Keratinocyte (primary cell): ENCODE results near the gene LDAH. TPM values are rescaled to one million over a fixed set of nuclear protein-coding genes. Genes with fewer than 3 reads are reported as not detected.

Experiments
- DNase-seq: peaks from one replicate; pipeline ENCODE4 v3.0.0-alpha.2; 2011; ENCODE audit warnings: low read depth, missing footprints, low spot score
- FAIRE-seq: peaks from 2 replicates; lab custom pipeline; 2011; peaks lifted over from hg19 to GRCh38; lab: Jason Lieb, UNC
- H2AFZ ChIP-seq: 2 replicates; pipeline ENCODE4 v1.6.0; 2012; ENCODE audit warnings: low read length, control low read depth, inconsistent platforms; ENCODE audit not compliant: control insufficient read depth
- H3K27ac ChIP-seq: 2 replicates; pipeline ENCODE4 v1.5.1; 2011; ENCODE audit warnings: low read length; ENCODE audit not compliant: control insufficient read depth, insufficient read depth
- H3K27me3 ChIP-seq: 3 replicates; pipeline ENCODE4 v1.6.0; 2011; ENCODE audit warnings: low read length; ENCODE audit not compliant: control insufficient read depth, insufficient read depth; ENCODE audit errors: extremely low read depth
- H3K36me3 ChIP-seq, 2 experiments: 2 replicates in 1 of 2; 3 replicates in 1 of 2; pipeline ENCODE4 v1.5.1; 2011; ENCODE audit warnings: low read length in 2 of 2, mild to moderate bottlenecking in 1 of 2; ENCODE audit not compliant: control insufficient read depth in 2 of 2, insufficient read depth in 2 of 2; ENCODE audit errors: extremely low read depth in 1 of 2
- H3K4me1 ChIP-seq: 3 replicates; pipeline ENCODE4 v1.5.1; 2011; ENCODE audit warnings: low read length; ENCODE audit not compliant: control insufficient read depth, insufficient read depth; ENCODE audit errors: extremely low read depth
- H3K4me2 ChIP-seq: 3 replicates; pipeline ENCODE4 v1.6.0; 2011; ENCODE audit warnings: low read depth, low read length; ENCODE audit not compliant: control insufficient read depth, insufficient read depth; ENCODE audit errors: extremely low read depth
- H3K4me3 ChIP-seq, 3 experiments: fragments of 200-600 bp in 1 of 3; sonication (generic) in 1 of 3; 2 replicates in 2 of 3; 3 replicates in 1 of 3; pipeline ENCODE4 v1.5.1; 2011 to 2016; ENCODE audit warnings: low read length in 3 of 3, mild to moderate bottlenecking in 3 of 3, control low read depth in 2 of 3, inconsistent platforms in 1 of 3, low read depth in 1 of 3, mixed read lengths in 1 of 3, mixed run types in 1 of 3, moderate library complexity in 1 of 3; ENCODE audit not compliant: control insufficient read depth in 2 of 3, insufficient read depth in 2 of 3; ENCODE audit errors: extremely low read depth in 1 of 3
- H3K79me2 ChIP-seq: 2 replicates; pipeline ENCODE4 v1.6.0; 2012; ENCODE audit warnings: low read length; ENCODE audit not compliant: control insufficient read depth, insufficient read depth
- H3K9ac ChIP-seq: 3 replicates; pipeline ENCODE4 v1.6.0; 2011; ENCODE audit warnings: low read length; ENCODE audit not compliant: control insufficient read depth, insufficient read depth; ENCODE audit errors: extremely low read depth
- H3K9me1 ChIP-seq: 3 replicates; pipeline ENCODE4 v1.6.0; 2011; ENCODE audit warnings: low read length; ENCODE audit not compliant: control insufficient read depth, insufficient read depth; ENCODE audit errors: extremely low read depth
- H3K9me3 ChIP-seq: 2 replicates; pipeline ENCODE4 v1.5.1; 2012; ENCODE audit warnings: low read depth, low read length; ENCODE audit not compliant: control insufficient read depth
- H4K20me1 ChIP-seq: 3 replicates; pipeline ENCODE4 v1.6.0; 2011; ENCODE audit warnings: low read length; ENCODE audit not compliant: control insufficient read depth, insufficient read depth; ENCODE audit errors: extremely low read depth
- EZH2 ChIP-seq: IDR thresholded peaks from one replicate; pipeline ENCODE4 v1.6.1; 2012; ENCODE audit warnings: inconsistent platforms, mild to moderate bottlenecking, low read length, moderate library complexity
- dilution Hi-C: fragments of 300-500 bp; cut with MboI; formaldehyde crosslinking; loops from one replicate; pipeline ENCODE4 v1.7.0; 2020; ENCODE audit warnings: low sequenced_read_pairs; ENCODE audit not compliant: extremely low pct_ligation_motif_present
- polyA plus RNA-seq, 5 experiments: library from polyadenylated mRNA; depleted of rRNA in 3 of 5; stranded (reverse) in 3 of 5; stranded (forward) in 1 of 5; unstranded in 1 of 5; fragments of >200 nt; gene quantifications; 1 replicate in 1 of 5; 2 replicates in 3 of 5; 3 replicates in 1 of 5; pipeline versions ENCODE4 v1.2.1 to v1.2.3, GENCODE V29; 2011 to 2012; ENCODE audit warnings: missing spikeins in 2 of 5, low read depth in 1 of 5, low replicate concordance in 1 of 5
- TF ChIP-seq, protein P1 (sequence below), 3 experiments: IDR thresholded peaks in 1 of 3; conservative IDR thresholded peaks in 1 of 3; optimal IDR thresholded peaks in 1 of 3; 2 replicates in 2 of 3; 3 replicates in 1 of 3; pipeline versions ENCODE3 to v1.5.1; 2011; ENCODE audit warnings: low read length in 3 of 3, mild to moderate bottlenecking in 3 of 3, moderate library complexity in 2 of 3, control low read depth in 1 of 3, inconsistent platforms in 1 of 3; ENCODE audit not compliant: insufficient read depth in 2 of 3; ENCODE audit errors: extremely low read depth in 1 of 3

Gene LDAH
- polyA plus RNA-seq, 1 donor (not counting 4 experiments of a cell fraction or from before 2014, with no cell fraction given) = 22.7 TPM

DNA sequence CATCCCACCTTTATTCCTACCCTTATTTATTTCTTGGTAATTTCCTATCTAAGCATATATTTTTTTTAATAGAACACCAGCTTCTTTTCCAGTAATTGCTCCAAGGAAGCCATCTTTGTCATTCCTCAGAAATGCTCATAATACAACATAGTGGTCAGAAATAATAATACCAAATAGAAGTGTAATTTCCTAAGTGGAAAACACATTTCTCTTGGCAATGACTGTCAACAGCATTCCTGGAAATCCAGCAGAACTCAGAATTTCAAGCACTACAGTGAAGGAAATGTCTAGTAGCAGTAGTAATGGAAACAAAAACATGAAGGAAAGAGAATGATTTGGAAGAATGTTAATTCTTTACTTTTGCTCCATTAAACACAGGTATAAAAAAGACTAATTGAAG lies 99.4 kb downstream of the LDAH start:
- Histone ChIP-seq H3K79me2 (no peaks in the 10 kb centered on the region), H3K36me3 (no peaks in the 10 kb centered on the region), H3K4me2 (no peak overlapping the region), H3K9ac (no peak overlapping the region), H3K27ac (no peak overlapping the region), H3K27me3 (no peaks in the 10 kb centered on the region), H4K20me1 (no peaks in the 10 kb centered on the region), H3K4me1 (peaks cover 7% of the 10 kb centered on the region), H2AFZ (no peak overlapping the region), H3K4me3 (no peak overlapping the region), H3K9me3 (no peaks in the 10 kb centered on the region), H3K9me1 (no peaks in the 10 kb centered on the region)
- dilution Hi-C loops = no loop called here
- FAIRE-seq = no peak
- no peak for DNase-seq
- TF ChIP-seq, protein P1, sequence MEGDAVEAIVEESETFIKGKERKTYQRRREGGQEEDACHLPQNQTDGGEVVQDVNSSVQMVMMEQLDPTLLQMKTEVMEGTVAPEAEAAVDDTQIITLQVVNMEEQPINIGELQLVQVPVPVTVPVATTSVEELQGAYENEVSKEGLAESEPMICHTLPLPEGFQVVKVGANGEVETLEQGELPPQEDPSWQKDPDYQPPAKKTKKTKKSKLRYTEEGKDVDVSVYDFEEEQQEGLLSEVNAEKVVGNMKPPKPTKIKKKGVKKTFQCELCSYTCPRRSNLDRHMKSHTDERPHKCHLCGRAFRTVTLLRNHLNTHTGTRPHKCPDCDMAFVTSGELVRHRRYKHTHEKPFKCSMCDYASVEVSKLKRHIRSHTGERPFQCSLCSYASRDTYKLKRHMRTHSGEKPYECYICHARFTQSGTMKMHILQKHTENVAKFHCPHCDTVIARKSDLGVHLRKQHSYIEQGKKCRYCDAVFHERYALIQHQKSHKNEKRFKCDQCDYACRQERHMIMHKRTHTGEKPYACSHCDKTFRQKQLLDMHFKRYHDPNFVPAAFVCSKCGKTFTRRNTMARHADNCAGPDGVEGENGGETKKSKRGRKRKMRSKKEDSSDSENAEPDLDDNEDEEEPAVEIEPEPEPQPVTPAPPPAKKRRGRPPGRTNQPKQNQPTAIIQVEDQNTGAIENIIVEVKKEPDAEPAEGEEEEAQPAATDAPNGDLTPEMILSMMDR (optimal IDR thresholded peaks at IDR 0.05 in 1 of 3, IDR thresholded peaks at IDR 0.05 in 1 of 3, conservative IDR thresholded peaks at IDR 0.05 in 1 of 3; ENCODE audit: extremely low read depth in 1 of 3, insufficient read depth in 2 of 3, low read length in 3 of 3) = no peak
- TF ChIP-seq EZH2 = no peak

GRCh38 chr2:20722592-20723240 lies 100.2 kb downstream of the LDAH start:
- Histone ChIP-seq H3K79me2 (no peaks in the 10 kb centered on the region), H3K27me3 (no peaks in the 10 kb centered on the region), H3K36me3 (no peaks in the 10 kb centered on the region), H3K9me1 (no peaks in the 10 kb centered on the region), H4K20me1 (no peaks in the 10 kb centered on the region), H3K4me3 (no peak overlapping the region), H3K9me3 (no peaks in the 10 kb centered on the region), H3K27ac (no peak overlapping the region), H2AFZ (no peak overlapping the region), H3K9ac (no peak overlapping the region), H3K4me2 (no peak overlapping the region), H3K4me1 (no peaks in the 10 kb centered on the region)
- dilution Hi-C loops = no loop called here
- no peak for DNase-seq
- TF ChIP-seq, protein P1 (optimal IDR thresholded peaks at IDR 0.05 in 1 of 3, IDR thresholded peaks at IDR 0.05 in 1 of 3, conservative IDR thresholded peaks at IDR 0.05 in 1 of 3; ENCODE audit: extremely low read depth in 1 of 3, insufficient read depth in 2 of 3, low read length in 3 of 3) = no peak
- no peak for TF ChIP-seq EZH2
- no peak for FAIRE-seq
